A549 (cell line): ENCODE data around the gene MYLK. TPM values are rescaled to one million over a fixed set of nuclear protein-coding genes. Genes with fewer than 3 reads are reported as not detected.

Source experiments
- ATAC-seq, 2 experiments: fragments of 200-7000 bp in 1 of 2; fragments of >200 bp in 1 of 2; cut with Nextera tagmentation in 1 of 2; cut with Tn5 transposase in 1 of 2; 3 replicates each; pipeline versions ENCODE4 v1.8.0 to v1.9.1; 2018 to 2020; ENCODE audit warnings: mild to moderate bottlenecking in 1 of 2, moderate library complexity in 1 of 2
- CTCF ChIA-PET: fragments of 300-600 bp; sonication (Branson Sonifier 250); formaldehyde crosslinking; extraction: SDS; loops from one replicate; lab custom pipeline; 2021; ENCODE audit warnings: antibody characterized with exemption, inconsistent platforms; lab: Yijun Ruan, JAX
- POLR2A ChIA-PET: fragments of 350-600 bp; formaldehyde crosslinking; extraction: SDS; loops from one replicate; lab custom pipeline; 2021; ENCODE audit warnings: antibody characterized with exemption, inconsistent platforms; lab: Yijun Ruan, JAX
- DNase-seq, 2 experiments: peaks; one replicate each; pipeline versions ENCODE4 v3.0.0 to v3.0.0-alpha.2; 2011 to 2016; ENCODE audit warnings: low read depth in 1 of 2, low spot score in 1 of 2
- FAIRE-seq: peaks from 2 replicates; lab custom pipeline; 2011; peaks lifted over from hg19 to GRCh38; lab: Jason Lieb, UNC
- H3K27ac ChIP-seq, 2 experiments: fragments of >200 bp; sonication (Bioruptor Twin); formaldehyde crosslinking; 3 replicates each; pipeline ENCODE4 v1.5.1; 2016 to 2017
- H3K4me1 ChIP-seq: fragments of >200 bp; sonication (Bioruptor Twin); formaldehyde crosslinking; 3 replicates; pipeline ENCODE4 v1.6.1; 2016
- H3K4me2 ChIP-seq: fragments of >200 bp; sonication (Bioruptor Twin); formaldehyde crosslinking; 3 replicates; pipeline ENCODE4 v1.6.1; 2016
- H3K4me3 ChIP-seq: fragments of >200 bp; sonication (Bioruptor Twin); formaldehyde crosslinking; 3 replicates; pipeline ENCODE4 v1.5.1; 2016
- H3K9me3 ChIP-seq: fragments of >200 bp; sonication (Bioruptor Twin); formaldehyde crosslinking; 3 replicates; pipeline ENCODE4 v1.6.1; 2016
- BHLHE40 ChIP-seq: IDR thresholded peaks from 2 replicates; pipeline ENCODE4 v1.6.1; 2012; ENCODE audit warnings: low read depth, low read length, inconsistent platforms
- CHD2 ChIP-seq: fragments of 150-350 bp; IDR thresholded peaks from 2 replicates; pipeline ENCODE4 v1.6.1; 2014; ENCODE audit warnings: low read length; ENCODE audit not compliant: partially characterized antibody
- CHD4 ChIP-seq: fragments of 200-600 bp; sonication (generic); IDR thresholded peaks from 2 replicates; pipeline ENCODE4 v1.6.1; 2016; ENCODE audit warnings: antibody characterized with exemption, mild to moderate bottlenecking, borderline replicate concordance
- EHF ChIP-seq: fragments of 250-450 bp; sonication (Bioruptor Pico); IDR thresholded peaks from 2 replicates; pipeline ENCODE4 v1.5.0; 2020; ENCODE audit warnings: mild to moderate bottlenecking
- HEYL ChIP-seq: fragments of 250-450 bp; sonication (Bioruptor Pico); IDR thresholded peaks from 2 replicates; pipeline ENCODE4 v1.8.0; 2021; ENCODE audit warnings: mild to moderate bottlenecking, moderate library complexity
- HOXA7 ChIP-seq: fragments of 250-450 bp; sonication (Bioruptor Pico); IDR thresholded peaks from 2 replicates; pipeline ENCODE4 v1.5.0; 2020; ENCODE audit warnings: mild to moderate bottlenecking, moderate library complexity
- HOXB13 ChIP-seq: fragments of 250-450 bp; sonication (Bioruptor Pico); IDR thresholded peaks from 2 replicates; pipeline ENCODE4 v1.5.0; 2020; ENCODE audit warnings: low read depth, mild to moderate bottlenecking, moderate library complexity
- JUNB ChIP-seq: fragments of >200 bp; sonication (Bioruptor Twin); formaldehyde crosslinking; IDR thresholded peaks from 2 replicates; pipeline ENCODE4 v1.6.1; 2016
- KDM5A ChIP-seq: fragments of 200-600 bp; sonication (generic); IDR thresholded peaks from 2 replicates; pipeline ENCODE4 v1.6.1; 2016; ENCODE audit warnings: antibody characterized with exemption, mild to moderate bottlenecking
- PHF8 ChIP-seq: fragments of 200-600 bp; sonication (generic); IDR thresholded peaks from 2 replicates; pipeline ENCODE4 v1.6.1; 2016; ENCODE audit warnings: low read depth, mild to moderate bottlenecking, antibody characterized with exemption, moderate library complexity, borderline replicate concordance
- POLR2AphosphoS2 ChIP-seq: conservative IDR thresholded peaks from 2 replicates; pipeline ENCODE4 v1.6.1; 2012; ENCODE audit warnings: low read length, improper control_type of control experiment, inconsistent platforms
- RAD21 ChIP-seq, 2 experiments: fragments of >200 bp in 1 of 2; sonication (Bioruptor Twin) in 1 of 2; formaldehyde crosslinking in 1 of 2; IDR thresholded peaks in 1 of 2; conservative IDR thresholded peaks in 1 of 2; 2 replicates in 1 of 2; 3 replicates in 1 of 2; pipeline ENCODE4 v1.6.1; 2012 to 2018; ENCODE audit warnings: inconsistent platforms in 1 of 2
- RARB ChIP-seq: fragments of 250-450 bp; sonication (Bioruptor Pico); IDR thresholded peaks from 2 replicates; pipeline ENCODE4 v1.8.0; 2021; ENCODE audit warnings: mild to moderate bottlenecking, moderate library complexity
- RCOR1 ChIP-seq: fragments of 150-350 bp; IDR thresholded peaks from 2 replicates; pipeline ENCODE4 v1.6.1; 2014; ENCODE audit warnings: antibody characterized with exemption, low read length, low read depth
- SMC3 ChIP-seq: fragments of >200 bp; sonication (Bioruptor Twin); formaldehyde crosslinking; IDR thresholded peaks from 3 replicates; pipeline ENCODE4 v1.6.1; 2018; ENCODE audit warnings: inconsistent platforms
- ZC3H11A ChIP-seq: fragments of 450-650 bp; IDR thresholded peaks from 2 replicates; pipeline ENCODE4 v1.6.1; 2014; ENCODE audit warnings: antibody characterized with exemption, mild to moderate bottlenecking
- WGBS: methylation state at CpG from one replicate; pipeline ENCODE4 v1.1.6; 2017; ENCODE audit errors: missing lambda C conversion rate; 5-methylcytosine and 5-hydroxymethylcytosine counted together
- polyA plus RNA-seq, 4 experiments: library from polyadenylated mRNA; depleted of rRNA in 3 of 4; stranded (reverse); fragments of >200 nt; fragmentation: RNase III in 1 of 4; extraction: RNeasy Plus Mini Kit Qiagen cat#74134 plus additional on column Dnase treatment in 1 of 4; gene quantifications; 2 replicates in 3 of 4; 3 replicates in 1 of 4; pipeline ENCODE4 v1.2.3, GENCODE V29; 2011 to 2017
- TF ChIP-seq, protein P1 (sequence below): fragments of >200 bp; sonication (Bioruptor Twin); formaldehyde crosslinking; IDR thresholded peaks from 2 replicates; pipeline ENCODE4 v1.6.1; 2016
- TF ChIP-seq, protein P2 (sequence below): IDR thresholded peaks from 2 replicates; pipeline ENCODE4 v1.6.1; 2012; ENCODE audit warnings: low read depth, borderline replicate concordance
- TF ChIP-seq, protein P3 (sequence below): IDR thresholded peaks from 2 replicates; pipeline ENCODE4 v1.6.1; 2012
- TF ChIP-seq, protein P4 (sequence below): fragments of >200 bp; sonication (Bioruptor Twin); formaldehyde crosslinking; IDR thresholded peaks from 3 replicates; pipeline ENCODE4 v1.6.1; 2016
- TF ChIP-seq, protein P5 (sequence below): fragments of 200-600 bp; sonication (generic); IDR thresholded peaks from 2 replicates; pipeline ENCODE4 v1.6.1; 2016; ENCODE audit warnings: antibody characterized with exemption, mild to moderate bottlenecking, moderate library complexity
- TF ChIP-seq, protein P6 (sequence below): fragments of >200 bp; sonication (Bioruptor Twin); formaldehyde crosslinking; IDR thresholded peaks from 3 replicates; pipeline ENCODE4 v1.5.1; 2016
- TF ChIP-seq, protein P7 (sequence below): fragments of 150-350 bp; IDR thresholded peaks from 2 replicates; pipeline ENCODE4 v1.6.1; 2014; ENCODE audit warnings: low read depth, mild to moderate bottlenecking, low read length

MYLK gene
- polyA plus RNA-seq, 2 of the 4 experiments (the other 2 are of a cell fraction), result 16.9 to 17.4 TPM

DNA sequence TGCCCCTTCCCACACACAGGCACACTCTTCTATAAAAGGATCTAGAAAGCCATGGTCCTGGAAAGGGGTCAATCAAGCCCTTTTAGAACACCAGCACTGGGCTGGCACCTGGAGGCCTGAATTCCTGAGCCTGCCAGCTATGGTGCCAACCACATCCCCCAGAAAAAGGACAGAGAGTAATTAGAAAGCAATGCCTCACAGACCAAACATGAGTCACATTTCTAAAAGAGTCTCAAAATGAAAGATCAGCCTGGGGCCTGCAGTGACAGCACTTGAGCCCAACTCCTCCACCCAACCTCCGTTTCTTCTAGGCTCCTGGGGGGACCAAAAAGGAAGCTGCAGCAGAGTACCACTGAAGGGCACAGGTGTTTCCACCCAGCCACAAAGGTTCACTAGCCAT lies 14.1 kb downstream of the MYLK start:
- peaks cover 10% of the 10 kb centered on the region; the same call in 1 of the 3 replicates for H3K4me1 ChIP-seq
- 82% methylated on average over 1 of the region's 1 CpG for WGBS
- POLR2A ChIA-PET, result no interaction called here
- ATAC-seq (no peak), FAIRE-seq (no peak), DNase-seq (no peak)
- H3K4me2 ChIP-seq, result no peak overlapping the region
- H3K9me3 ChIP-seq, result peaks cover 6% of the 10 kb centered on the region; the same call in 1 of the 3 replicates
- no peak overlapping the region for H3K4me3 ChIP-seq
- TF ChIP-seq, protein P1, sequence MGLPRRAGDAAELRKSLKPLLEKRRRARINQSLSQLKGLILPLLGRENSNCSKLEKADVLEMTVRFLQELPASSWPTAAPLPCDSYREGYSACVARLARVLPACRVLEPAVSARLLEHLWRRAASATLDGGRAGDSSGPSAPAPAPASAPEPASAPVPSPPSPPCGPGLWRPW, result no peak
- no peak for TF ChIP-seq EHF (CRISPR knock-in tag)
- no peak overlapping the region for H3K27ac ChIP-seq
- CTCF ChIA-PET, result interaction anchor here (1.4 kb wide), 1 partner anchor 9 kb away, joined by 5 read pairs; no protein-coding TSS in a partner anchor

DNA sequence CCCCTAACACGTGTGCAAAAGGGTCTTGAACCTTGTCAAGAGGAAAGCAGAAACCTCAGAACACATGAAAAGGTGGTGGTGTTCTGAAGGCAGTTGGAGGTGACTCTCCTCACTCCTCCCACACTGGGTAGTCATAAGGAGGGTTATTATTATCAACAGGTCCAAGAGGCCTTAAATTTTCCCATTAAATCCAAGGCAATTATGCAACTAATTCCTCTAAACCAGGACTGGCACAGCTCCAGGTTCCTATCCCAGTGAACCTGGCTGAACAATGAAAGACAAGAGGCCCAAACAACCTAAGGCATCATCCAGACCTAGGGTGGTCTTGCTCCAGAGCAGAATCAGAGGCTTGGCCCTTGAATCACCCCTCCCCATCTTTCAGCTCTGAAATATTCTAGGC lies 15.0 kb downstream of the MYLK start:
- no peak overlapping the region for H3K4me2 ChIP-seq
- 92% methylated on average over 1 of the region's 1 CpG for WGBS
- TF ChIP-seq POLR2AphosphoS2, result no peak
- TF ChIP-seq SMC3, result no peak
- TF ChIP-seq RAD21 (conservative IDR thresholded peaks at IDR 0.05 in 1 of 2, IDR thresholded peaks at IDR 0.05 in 1 of 2), result no peak
- TF ChIP-seq RARB (CRISPR knock-in tag), result no peak
- TF ChIP-seq, protein P2, sequence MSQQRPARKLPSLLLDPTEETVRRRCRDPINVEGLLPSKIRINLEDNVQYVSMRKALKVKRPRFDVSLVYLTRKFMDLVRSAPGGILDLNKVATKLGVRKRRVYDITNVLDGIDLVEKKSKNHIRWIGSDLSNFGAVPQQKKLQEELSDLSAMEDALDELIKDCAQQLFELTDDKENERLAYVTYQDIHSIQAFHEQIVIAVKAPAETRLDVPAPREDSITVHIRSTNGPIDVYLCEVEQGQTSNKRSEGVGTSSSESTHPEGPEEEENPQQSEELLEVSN, result no peak
- TF ChIP-seq BHLHE40, result no peak
- no peak for TF ChIP-seq CHD2
- TF ChIP-seq RCOR1, result no peak
- no peak for TF ChIP-seq PHF8
- TF ChIP-seq KDM5A, result no peak
- no peak for TF ChIP-seq JUNB
- TF ChIP-seq HOXA7 (CRISPR knock-in tag), result no peak
- TF ChIP-seq, protein P3, sequence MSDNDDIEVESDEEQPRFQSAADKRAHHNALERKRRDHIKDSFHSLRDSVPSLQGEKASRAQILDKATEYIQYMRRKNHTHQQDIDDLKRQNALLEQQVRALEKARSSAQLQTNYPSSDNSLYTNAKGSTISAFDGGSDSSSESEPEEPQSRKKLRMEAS, result no peak
- TF ChIP-seq, protein P4, sequence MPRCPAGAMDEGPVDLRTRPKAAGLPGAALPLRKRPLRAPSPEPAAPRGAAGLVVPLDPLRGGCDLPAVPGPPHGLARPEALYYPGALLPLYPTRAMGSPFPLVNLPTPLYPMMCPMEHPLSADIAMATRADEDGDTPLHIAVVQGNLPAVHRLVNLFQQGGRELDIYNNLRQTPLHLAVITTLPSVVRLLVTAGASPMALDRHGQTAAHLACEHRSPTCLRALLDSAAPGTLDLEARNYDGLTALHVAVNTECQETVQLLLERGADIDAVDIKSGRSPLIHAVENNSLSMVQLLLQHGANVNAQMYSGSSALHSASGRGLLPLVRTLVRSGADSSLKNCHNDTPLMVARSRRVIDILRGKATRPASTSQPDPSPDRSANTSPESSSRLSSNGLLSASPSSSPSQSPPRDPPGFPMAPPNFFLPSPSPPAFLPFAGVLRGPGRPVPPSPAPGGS, result no peak
- TF ChIP-seq, all 56 proteins: peak for 0
- ATAC-seq (no peak), FAIRE-seq (no peak), DNase-seq (no peak)
- Histone ChIP-seq H3K4me1 (peaks cover 10% of the 10 kb centered on the region; the same call in 1 of the 3 replicates), H3K9me3 (peaks cover 6% of the 10 kb centered on the region; the same call in 1 of the 3 replicates), H3K27ac (no peak overlapping the region), H3K4me3 (no peak overlapping the region)
- ChIA-PET POLR2A (no interaction called here), CTCF (interaction anchor here (1.4 kb wide), 1 partner anchor 10 kb away, joined by 5 read pairs; no protein-coding TSS in a partner anchor)

DNA sequence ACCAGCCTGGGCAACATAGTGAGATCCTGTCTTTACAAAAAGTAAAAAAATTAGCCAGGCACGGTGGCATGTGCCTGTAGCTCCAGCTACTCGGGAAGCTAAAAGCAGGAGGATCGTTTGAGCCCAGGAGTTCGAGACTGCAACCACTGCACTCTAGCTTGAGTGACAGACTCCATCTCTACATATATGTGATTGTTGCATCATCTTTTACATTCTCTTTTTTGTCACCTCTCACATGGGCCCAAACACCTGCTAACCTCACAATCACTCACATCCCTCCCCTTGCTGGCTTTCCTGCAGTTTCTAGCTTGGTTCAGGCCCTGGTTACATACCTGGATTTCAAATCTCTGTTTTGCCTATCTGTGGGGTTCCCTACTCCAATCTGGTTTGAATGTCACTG lies 19.4 kb downstream of the MYLK start:
- H3K4me3 ChIP-seq, result no peak overlapping the region
- no peak for FAIRE-seq
- WGBS, result 87% methylated on average over 4 of the region's 4 CpGs
- H3K27ac ChIP-seq, result no peak overlapping the region
- ATAC-seq, result no peak
- CTCF ChIA-PET, result interaction anchor here (1.3 to 1.7 kb wide), 2 partner anchors 18 to 144 kb away, joined by 3 read pairs; no protein-coding TSS in a partner anchor
- H3K4me2 ChIP-seq, result no peak overlapping the region
- H3K4me1 ChIP-seq, result no peaks in the 10 kb centered on the region
- POLR2A ChIA-PET, result no interaction called here
- no peak for DNase-seq
- H3K9me3 ChIP-seq, result peaks cover 6% of the 10 kb centered on the region; the same call in 1 of the 3 replicates
- no peak for TF ChIP-seq EHF (CRISPR knock-in tag)
- no peak for TF ChIP-seq CHD4
- TF ChIP-seq, protein P5, sequence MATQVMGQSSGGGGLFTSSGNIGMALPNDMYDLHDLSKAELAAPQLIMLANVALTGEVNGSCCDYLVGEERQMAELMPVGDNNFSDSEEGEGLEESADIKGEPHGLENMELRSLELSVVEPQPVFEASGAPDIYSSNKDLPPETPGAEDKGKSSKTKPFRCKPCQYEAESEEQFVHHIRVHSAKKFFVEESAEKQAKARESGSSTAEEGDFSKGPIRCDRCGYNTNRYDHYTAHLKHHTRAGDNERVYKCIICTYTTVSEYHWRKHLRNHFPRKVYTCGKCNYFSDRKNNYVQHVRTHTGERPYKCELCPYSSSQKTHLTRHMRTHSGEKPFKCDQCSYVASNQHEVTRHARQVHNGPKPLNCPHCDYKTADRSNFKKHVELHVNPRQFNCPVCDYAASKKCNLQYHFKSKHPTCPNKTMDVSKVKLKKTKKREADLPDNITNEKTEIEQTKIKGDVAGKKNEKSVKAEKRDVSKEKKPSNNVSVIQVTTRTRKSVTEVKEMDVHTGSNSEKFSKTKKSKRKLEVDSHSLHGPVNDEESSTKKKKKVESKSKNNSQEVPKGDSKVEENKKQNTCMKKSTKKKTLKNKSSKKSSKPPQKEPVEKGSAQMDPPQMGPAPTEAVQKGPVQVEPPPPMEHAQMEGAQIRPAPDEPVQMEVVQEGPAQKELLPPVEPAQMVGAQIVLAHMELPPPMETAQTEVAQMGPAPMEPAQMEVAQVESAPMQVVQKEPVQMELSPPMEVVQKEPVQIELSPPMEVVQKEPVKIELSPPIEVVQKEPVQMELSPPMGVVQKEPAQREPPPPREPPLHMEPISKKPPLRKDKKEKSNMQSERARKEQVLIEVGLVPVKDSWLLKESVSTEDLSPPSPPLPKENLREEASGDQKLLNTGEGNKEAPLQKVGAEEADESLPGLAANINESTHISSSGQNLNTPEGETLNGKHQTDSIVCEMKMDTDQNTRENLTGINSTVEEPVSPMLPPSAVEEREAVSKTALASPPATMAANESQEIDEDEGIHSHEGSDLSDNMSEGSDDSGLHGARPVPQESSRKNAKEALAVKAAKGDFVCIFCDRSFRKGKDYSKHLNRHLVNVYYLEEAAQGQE, result no peak
- TF ChIP-seq, protein P6, sequence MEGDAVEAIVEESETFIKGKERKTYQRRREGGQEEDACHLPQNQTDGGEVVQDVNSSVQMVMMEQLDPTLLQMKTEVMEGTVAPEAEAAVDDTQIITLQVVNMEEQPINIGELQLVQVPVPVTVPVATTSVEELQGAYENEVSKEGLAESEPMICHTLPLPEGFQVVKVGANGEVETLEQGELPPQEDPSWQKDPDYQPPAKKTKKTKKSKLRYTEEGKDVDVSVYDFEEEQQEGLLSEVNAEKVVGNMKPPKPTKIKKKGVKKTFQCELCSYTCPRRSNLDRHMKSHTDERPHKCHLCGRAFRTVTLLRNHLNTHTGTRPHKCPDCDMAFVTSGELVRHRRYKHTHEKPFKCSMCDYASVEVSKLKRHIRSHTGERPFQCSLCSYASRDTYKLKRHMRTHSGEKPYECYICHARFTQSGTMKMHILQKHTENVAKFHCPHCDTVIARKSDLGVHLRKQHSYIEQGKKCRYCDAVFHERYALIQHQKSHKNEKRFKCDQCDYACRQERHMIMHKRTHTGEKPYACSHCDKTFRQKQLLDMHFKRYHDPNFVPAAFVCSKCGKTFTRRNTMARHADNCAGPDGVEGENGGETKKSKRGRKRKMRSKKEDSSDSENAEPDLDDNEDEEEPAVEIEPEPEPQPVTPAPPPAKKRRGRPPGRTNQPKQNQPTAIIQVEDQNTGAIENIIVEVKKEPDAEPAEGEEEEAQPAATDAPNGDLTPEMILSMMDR, result no peak
- TF ChIP-seq ZC3H11A, result no peak
- no peak for TF ChIP-seq HOXB13 (CRISPR knock-in tag)
- no peak for TF ChIP-seq HOXA7 (CRISPR knock-in tag)
- TF ChIP-seq HEYL (CRISPR knock-in tag), result no peak
- TF ChIP-seq, protein P2, result no peak
- TF ChIP-seq, protein P7, sequence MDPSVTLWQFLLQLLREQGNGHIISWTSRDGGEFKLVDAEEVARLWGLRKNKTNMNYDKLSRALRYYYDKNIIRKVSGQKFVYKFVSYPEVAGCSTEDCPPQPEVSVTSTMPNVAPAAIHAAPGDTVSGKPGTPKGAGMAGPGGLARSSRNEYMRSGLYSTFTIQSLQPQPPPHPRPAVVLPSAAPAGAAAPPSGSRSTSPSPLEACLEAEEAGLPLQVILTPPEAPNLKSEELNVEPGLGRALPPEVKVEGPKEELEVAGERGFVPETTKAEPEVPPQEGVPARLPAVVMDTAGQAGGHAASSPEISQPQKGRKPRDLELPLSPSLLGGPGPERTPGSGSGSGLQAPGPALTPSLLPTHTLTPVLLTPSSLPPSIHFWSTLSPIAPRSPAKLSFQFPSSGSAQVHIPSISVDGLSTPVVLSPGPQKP, result no peak
